HUES48 (cell line): ENCODE results near the gene ERN1.
A peak's percentile ranks its signal among the peaks of the same experiment; 100 is the strongest.
"Not testable (repeated sequence)": the region's sequence is repeated elsewhere in the genome, so short reads cannot be mapped to it uniquely, and the experiment has no call there.

Source experiments
- H3K27ac ChIP-seq: one replicate; pipeline ENCODE4 v1.7.0; 2013; ENCODE audit warnings: low read depth, low read length, inconsistent platforms
- H3K27me3 ChIP-seq: 2 replicates; pipeline ENCODE4 v1.6.1; 2013; ENCODE audit warnings: mild to moderate bottlenecking, low read length; ENCODE audit not compliant: control insufficient read depth, insufficient read depth
- H3K36me3 ChIP-seq: 2 replicates; pipeline ENCODE4 v1.6.1; 2013; ENCODE audit warnings: low read length; ENCODE audit not compliant: control insufficient read depth, insufficient read depth
- H3K4me1 ChIP-seq: 2 replicates; pipeline ENCODE4 v1.6.1; 2013; ENCODE audit warnings: mild to moderate bottlenecking, low read length; ENCODE audit not compliant: control insufficient read depth, insufficient read depth
- H3K4me3 ChIP-seq: 2 replicates; pipeline ENCODE4 v1.5.1; 2013; ENCODE audit warnings: mild to moderate bottlenecking, low read depth, low read length
- H3K9ac ChIP-seq: 2 replicates; pipeline ENCODE4 v1.6.1; 2013; ENCODE audit warnings: mild to moderate bottlenecking, low read depth, low read length, moderate library complexity
- H3K9me3 ChIP-seq: 2 replicates; pipeline ENCODE4 v1.6.1; 2013; ENCODE audit warnings: low read length; ENCODE audit not compliant: control insufficient read depth, insufficient read depth

The ERN1 gene

DNA sequence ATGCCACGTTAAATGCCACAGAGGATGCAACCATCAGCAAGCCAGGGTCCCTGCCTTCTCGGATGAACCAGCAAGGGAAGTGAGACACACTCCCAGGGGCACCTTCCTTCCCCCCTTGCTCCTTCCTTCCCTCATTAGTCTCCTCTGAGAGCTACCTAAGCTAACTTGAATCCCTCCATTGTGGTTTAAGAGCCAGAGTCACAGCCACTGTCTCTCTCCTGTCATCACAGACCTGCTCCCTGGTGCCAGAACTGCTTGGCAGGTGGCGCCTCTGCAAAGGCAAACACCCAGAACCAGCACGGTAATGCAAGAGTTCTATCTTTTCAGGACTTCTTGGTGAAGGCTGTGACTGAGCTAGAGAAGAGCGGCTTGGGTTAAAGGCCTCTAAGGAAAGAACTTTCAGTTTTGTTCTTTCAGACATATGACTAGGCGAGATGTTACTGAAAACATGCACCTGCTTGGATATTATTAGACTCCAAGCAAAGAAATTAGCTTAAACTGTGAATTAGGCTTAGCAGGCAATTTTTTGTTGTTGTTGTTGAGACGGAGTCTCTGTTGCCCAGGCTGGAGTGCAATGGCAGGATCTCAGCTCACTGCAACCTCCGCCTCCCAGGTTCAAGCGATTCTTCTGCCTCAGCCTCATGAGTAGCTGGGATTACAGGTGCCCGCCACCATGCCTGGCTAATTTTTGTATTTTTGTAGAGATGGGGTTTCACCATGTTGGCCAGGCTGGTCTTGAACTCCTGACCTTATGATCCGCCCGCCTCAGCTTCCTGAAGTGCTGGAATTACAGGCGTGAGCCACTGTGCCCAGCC, 8.8 kb downstream of the ERN1 start:
- not testable (repeated sequence) for H3K9ac ChIP-seq, H3K27me3 ChIP-seq, H3K4me1 ChIP-seq, H3K27ac ChIP-seq, H3K9me3 ChIP-seq, H3K36me3 ChIP-seq, H3K4me3 ChIP-seq

DNA sequence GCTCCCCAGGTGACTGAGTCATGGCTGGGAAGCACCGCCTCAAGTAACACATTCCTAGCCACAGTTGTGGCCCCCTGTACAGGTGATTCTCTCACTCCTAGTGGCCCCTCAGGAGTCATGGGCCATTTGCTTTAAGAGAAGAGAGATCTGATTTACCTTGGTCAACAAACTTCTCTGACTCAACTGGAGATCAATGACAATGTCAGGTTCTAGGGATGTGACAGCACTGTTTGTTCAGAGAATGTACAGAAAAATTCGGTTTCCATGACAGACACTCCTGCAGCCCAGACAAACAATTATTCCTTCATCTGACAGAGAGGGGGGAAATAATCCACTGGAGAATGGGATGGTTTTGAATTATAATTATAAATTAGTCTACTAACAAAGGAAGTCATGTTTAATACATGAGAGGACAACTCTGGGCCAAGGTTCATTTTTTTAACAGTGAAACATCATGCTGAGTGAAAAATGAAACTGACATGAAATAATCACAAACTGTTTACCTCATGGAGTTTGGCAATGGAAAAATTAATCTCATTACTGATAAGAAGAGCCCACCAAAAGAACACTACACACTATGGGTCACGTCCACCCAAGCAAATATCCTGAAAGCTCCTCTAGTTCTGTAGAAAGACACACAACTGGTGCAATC, 9.7 kb downstream of the ERN1 start:
- Histone ChIP-seq H3K4me3 (no peak overlapping the region), H3K4me1 (no peaks in the 10 kb centered on the region), H3K27ac (no peak overlapping the region), H3K36me3 (no peaks in the 10 kb centered on the region), H3K9ac (no peak overlapping the region), H3K27me3 (no peaks in the 10 kb centered on the region), H3K9me3 (no peaks in the 10 kb centered on the region)

- Histone ChIP-seq H3K36me3 (no peaks in the 10 kb centered on the region), H3K9me3 (no peaks in the 10 kb centered on the region), H3K27me3 (no peaks in the 10 kb centered on the region), H3K9ac (no peak overlapping the region), H3K27ac (no peak overlapping the region), H3K4me3 (no peak overlapping the region), H3K4me1 (no peaks in the 10 kb centered on the region)
These were observed 11.7 kb downstream of the ERN1 start for GRCh38 chr17:64117981-64118979.

- Histone ChIP-seq H3K4me1 (no peaks in the 10 kb centered on the region), H3K27ac (no peak overlapping the region), H3K9ac (no peak overlapping the region), H3K9me3 (no peaks in the 10 kb centered on the region), H3K36me3 (no peaks in the 10 kb centered on the region), H3K27me3 (no peaks in the 10 kb centered on the region), H3K4me3 (no peak overlapping the region)
These were observed 14.0 kb downstream of the ERN1 start for GRCh38 chr17:64115822-64116534.

- Histone ChIP-seq H3K4me1 (peaks cover 7% of the 10 kb centered on the region), H3K9me3 (no peaks in the 10 kb centered on the region), H3K27ac (no peak overlapping the region), H3K27me3 (no peaks in the 10 kb centered on the region), H3K4me3 (no peak overlapping the region), H3K9ac (no peak overlapping the region), H3K36me3 (no peaks in the 10 kb centered on the region)
These were observed 14.8 kb downstream of the ERN1 start for GRCh38 chr17:64115043-64115698.

GRCh38 chr17:64113006-64113405, 16.9 kb downstream of the ERN1 start:
- Histone ChIP-seq H3K36me3 (no peaks in the 10 kb centered on the region), H3K4me1 (peaks cover 9% of the 10 kb centered on the region), H3K27me3 (no peaks in the 10 kb centered on the region), H3K9me3 (no peaks in the 10 kb centered on the region), H3K27ac (no peak overlapping the region), H3K4me3 (no peak overlapping the region), H3K9ac (no peak overlapping the region)

- H3K9me3 ChIP-seq: no peaks in the 10 kb centered on the region
These were observed 18.1 kb downstream of the ERN1 start for GRCh38 chr17:64111831-64112230.

DNA sequence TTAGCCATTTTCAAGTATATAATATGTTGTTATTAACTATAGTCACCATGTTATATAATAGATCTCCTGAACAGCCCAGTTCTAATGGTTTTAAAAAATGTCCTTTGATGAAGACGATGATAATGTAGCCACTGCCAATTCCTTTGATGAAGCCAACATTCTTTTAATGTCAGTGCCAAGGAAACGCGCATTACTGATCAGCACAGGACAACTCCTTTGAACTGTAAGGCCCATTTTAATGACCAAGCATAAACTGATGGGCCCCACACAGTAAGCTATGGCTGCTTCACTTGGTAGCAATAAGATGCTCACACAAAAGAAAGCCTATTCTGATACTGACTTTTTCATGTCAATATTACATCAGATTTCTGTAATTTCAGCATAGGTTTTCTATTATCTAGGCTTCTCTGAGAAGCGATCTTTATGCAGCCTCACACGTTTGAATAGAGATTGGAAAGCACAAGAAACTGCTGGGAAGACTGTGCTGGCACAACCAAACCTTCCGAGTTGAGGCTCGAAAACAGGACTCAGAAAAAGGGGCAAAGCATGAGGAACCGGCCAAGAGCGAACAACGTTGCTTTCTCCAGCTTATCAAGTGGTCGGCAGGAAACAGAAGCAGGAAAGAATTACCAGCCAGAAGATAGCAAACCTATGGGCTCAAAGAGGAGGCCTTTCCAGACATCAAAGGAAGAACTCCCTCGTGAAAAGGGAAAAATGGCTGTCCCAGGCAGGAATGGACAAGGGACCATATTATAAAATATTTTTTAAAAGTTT, 19.4 kb downstream of the ERN1 start:
- Histone ChIP-seq H3K9ac (no peak overlapping the region), H3K27ac (peak overlapping the region; percentile 7), H3K4me1 (peaks cover 9% of the 10 kb centered on the region), H3K36me3 (no peaks in the 10 kb centered on the region), H3K4me3 (no peak overlapping the region), H3K9me3 (no peaks in the 10 kb centered on the region), H3K27me3 (no peaks in the 10 kb centered on the region)

More at GRCh38 chr17:64111831-64112230, 18.1 kb downstream of the ERN1 start:
- H3K4me1 ChIP-seq: peaks cover 9% of the 10 kb centered on the region
- H3K4me3 ChIP-seq: no peak overlapping the region
- H3K36me3 ChIP-seq: no peaks in the 10 kb centered on the region
- H3K27me3 ChIP-seq: no peaks in the 10 kb centered on the region
- no peak overlapping the region for H3K27ac ChIP-seq
- H3K9ac ChIP-seq: no peak overlapping the region

DNA sequence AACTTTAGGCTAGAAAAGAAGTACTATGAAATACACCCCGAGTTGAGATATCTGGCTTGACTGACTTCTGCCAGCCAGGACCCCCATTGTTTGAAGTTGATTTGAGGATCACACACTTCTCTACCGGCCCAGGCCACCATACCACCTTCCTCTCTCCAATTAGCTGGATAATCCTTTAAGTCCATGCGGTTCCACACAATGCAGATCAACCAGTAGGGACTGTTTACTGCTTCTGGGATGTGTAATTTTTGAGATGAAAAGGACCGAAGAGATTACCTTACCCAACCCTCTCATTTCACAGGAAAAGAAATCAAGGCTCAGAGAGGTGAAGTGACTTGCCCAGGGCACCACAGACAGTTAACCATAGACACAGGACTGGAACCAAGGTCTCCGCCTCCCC, 20.5 kb downstream of the ERN1 start:
- H3K27ac ChIP-seq: no peak overlapping the region
- no peaks in the 10 kb centered on the region for H3K9me3 ChIP-seq
- H3K27me3 ChIP-seq: no peaks in the 10 kb centered on the region
- H3K4me1 ChIP-seq: peaks cover 9% of the 10 kb centered on the region
- no peak overlapping the region for H3K4me3 ChIP-seq
- no peaks in the 10 kb centered on the region for H3K36me3 ChIP-seq
- H3K9ac ChIP-seq: no peak overlapping the region
